HL-60 (cell line): ENCODE measurements around the gene SMIM1.
"Not testable (repeated sequence)": the region's sequence is repeated elsewhere in the genome, so short reads cannot be mapped to it uniquely, and the experiment has no call there.

Experiments used
- DNase-seq, 2 experiments: peaks; one replicate each; pipeline ENCODE4 v3.0.0-alpha.2; 2010 to 2020; ENCODE audit warnings: low read depth in 1 of 2, low spot score in 1 of 2
- H3K27ac ChIP-seq: fragments of 250-450 bp; sonication (Bioruptor Pico); replicated peaks from 2 replicates; pipeline ENCODE4 v1.5.1; 2020; ENCODE audit warnings: mild to moderate bottlenecking, moderate library complexity
- H3K27me3 ChIP-seq: fragments of 250-450 bp; sonication (Bioruptor Pico); 2 replicates; pipeline ENCODE4 v1.5.1; 2021; ENCODE audit warnings: mild to moderate bottlenecking, moderate library complexity; ENCODE audit not compliant: insufficient read depth, poor library complexity, severe bottlenecking
- H3K4me3 ChIP-seq: replicated peaks from 2 replicates; pipeline ENCODE4 v1.5.1; 2011; ENCODE audit warnings: mild to moderate bottlenecking, control low read depth, low read length; ENCODE audit not compliant: insufficient read depth
- GABPA ChIP-seq: IDR thresholded peaks from 2 replicates; pipeline ENCODE4 v1.6.1; 2012; ENCODE audit warnings: low read depth
- POLR2AphosphoS5 ChIP-seq: IDR thresholded peaks from 2 replicates; pipeline ENCODE4 v1.6.1; 2012; ENCODE audit warnings: low read depth
- SPI1 ChIP-seq: IDR thresholded peaks from 2 replicates; pipeline ENCODE4 v1.6.1; 2012; ENCODE audit warnings: low read depth, mild to moderate bottlenecking, borderline replicate concordance
- TF ChIP-seq, protein P1 (sequence below): IDR thresholded peaks from 2 replicates; pipeline ENCODE4 v1.6.1; 2012; ENCODE audit warnings: low read depth; ENCODE audit not compliant: insufficient replicate concordance
- TF ChIP-seq, protein P2 (sequence below): IDR thresholded peaks from one replicate; pipeline ENCODE4 v1.5.1; 2011; ENCODE audit warnings: low read length, control low read depth, inconsistent platforms; ENCODE audit not compliant: insufficient read depth

SMIM1 gene

DNA sequence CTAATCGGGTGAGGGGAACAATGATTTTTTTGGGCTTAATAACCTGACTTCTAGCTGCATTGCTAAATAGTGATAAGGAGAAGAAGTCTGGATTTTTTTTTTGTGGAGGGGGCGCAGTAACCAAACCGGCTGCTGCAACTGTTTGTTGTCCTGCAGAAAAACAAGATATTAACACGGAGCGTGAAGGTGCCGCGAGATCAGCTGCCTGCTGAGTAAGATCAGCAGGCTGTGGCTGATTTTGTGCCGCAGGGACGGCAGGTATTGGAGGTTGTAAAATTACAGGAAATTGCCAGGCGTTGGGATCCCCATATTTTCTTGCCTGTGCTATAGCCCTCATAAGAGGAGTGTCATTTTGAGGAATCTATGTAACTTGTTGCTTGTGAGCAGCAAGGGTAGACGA is 32.5 kb downstream of the SMIM1 start:
- no peak for DNase-seq
- H3K27ac ChIP-seq = no peak overlapping the region
- no peaks in the 10 kb centered on the region for H3K27me3 ChIP-seq
- no peak overlapping the region for H3K4me3 ChIP-seq
- TF ChIP-seq SPI1 = no peak
- no peak for TF ChIP-seq POLR2AphosphoS5
- no peak for TF ChIP-seq GABPA
- TF ChIP-seq, protein P1, sequence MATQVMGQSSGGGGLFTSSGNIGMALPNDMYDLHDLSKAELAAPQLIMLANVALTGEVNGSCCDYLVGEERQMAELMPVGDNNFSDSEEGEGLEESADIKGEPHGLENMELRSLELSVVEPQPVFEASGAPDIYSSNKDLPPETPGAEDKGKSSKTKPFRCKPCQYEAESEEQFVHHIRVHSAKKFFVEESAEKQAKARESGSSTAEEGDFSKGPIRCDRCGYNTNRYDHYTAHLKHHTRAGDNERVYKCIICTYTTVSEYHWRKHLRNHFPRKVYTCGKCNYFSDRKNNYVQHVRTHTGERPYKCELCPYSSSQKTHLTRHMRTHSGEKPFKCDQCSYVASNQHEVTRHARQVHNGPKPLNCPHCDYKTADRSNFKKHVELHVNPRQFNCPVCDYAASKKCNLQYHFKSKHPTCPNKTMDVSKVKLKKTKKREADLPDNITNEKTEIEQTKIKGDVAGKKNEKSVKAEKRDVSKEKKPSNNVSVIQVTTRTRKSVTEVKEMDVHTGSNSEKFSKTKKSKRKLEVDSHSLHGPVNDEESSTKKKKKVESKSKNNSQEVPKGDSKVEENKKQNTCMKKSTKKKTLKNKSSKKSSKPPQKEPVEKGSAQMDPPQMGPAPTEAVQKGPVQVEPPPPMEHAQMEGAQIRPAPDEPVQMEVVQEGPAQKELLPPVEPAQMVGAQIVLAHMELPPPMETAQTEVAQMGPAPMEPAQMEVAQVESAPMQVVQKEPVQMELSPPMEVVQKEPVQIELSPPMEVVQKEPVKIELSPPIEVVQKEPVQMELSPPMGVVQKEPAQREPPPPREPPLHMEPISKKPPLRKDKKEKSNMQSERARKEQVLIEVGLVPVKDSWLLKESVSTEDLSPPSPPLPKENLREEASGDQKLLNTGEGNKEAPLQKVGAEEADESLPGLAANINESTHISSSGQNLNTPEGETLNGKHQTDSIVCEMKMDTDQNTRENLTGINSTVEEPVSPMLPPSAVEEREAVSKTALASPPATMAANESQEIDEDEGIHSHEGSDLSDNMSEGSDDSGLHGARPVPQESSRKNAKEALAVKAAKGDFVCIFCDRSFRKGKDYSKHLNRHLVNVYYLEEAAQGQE = no peak

DNA sequence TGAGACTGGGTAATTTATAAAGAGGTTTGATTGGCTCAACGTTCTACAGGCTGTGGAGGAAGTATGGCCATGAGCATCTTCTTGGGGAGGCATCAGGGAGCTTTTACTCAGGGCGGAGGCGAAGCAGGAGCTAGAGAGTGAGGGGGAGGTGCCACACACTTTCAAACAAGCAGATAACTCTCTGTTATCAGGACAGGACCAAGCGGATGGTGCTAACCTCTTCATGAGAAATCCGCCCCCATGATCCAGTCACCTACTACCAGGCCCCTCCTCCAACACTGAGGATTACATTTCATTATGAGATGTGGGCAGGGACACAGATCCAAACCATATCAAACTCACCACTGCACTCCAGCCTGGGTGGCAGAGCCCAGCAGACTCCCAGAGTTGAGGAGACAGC is 35.2 kb downstream of the SMIM1 start:
- DNase-seq = no peak
- TF ChIP-seq POLR2AphosphoS5 (no peak), GABPA (no peak), SPI1 (no peak)
- TF ChIP-seq, protein P2, sequence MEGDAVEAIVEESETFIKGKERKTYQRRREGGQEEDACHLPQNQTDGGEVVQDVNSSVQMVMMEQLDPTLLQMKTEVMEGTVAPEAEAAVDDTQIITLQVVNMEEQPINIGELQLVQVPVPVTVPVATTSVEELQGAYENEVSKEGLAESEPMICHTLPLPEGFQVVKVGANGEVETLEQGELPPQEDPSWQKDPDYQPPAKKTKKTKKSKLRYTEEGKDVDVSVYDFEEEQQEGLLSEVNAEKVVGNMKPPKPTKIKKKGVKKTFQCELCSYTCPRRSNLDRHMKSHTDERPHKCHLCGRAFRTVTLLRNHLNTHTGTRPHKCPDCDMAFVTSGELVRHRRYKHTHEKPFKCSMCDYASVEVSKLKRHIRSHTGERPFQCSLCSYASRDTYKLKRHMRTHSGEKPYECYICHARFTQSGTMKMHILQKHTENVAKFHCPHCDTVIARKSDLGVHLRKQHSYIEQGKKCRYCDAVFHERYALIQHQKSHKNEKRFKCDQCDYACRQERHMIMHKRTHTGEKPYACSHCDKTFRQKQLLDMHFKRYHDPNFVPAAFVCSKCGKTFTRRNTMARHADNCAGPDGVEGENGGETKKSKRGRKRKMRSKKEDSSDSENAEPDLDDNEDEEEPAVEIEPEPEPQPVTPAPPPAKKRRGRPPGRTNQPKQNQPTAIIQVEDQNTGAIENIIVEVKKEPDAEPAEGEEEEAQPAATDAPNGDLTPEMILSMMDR = no peak
- TF ChIP-seq, protein P1 = no peak
- no peaks in the 10 kb centered on the region for H3K27me3 ChIP-seq
- H3K4me3 ChIP-seq = no peak overlapping the region
- H3K27ac ChIP-seq = no peak overlapping the region

DNA sequence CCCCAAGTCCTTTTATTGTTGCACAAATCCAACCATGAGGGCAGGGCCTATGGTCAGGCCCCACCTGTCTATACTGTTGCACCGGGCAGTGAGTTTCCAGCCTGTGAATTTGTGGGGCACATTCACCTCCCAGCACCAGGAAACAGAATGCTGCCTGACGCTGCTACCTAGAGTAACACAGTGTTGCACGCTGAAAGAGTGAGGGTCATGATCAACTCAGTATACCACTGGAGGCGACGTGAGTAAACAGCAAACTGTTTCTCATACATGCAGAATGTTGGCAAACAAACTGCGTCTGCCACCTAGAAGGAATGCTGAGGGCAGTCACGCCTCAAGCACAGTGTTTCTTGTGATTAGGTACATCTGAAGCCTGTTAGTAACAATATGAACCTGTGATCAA is 37.1 kb downstream of the SMIM1 start:
- TF ChIP-seq, protein P2 = no peak
- no peaks in the 10 kb centered on the region for H3K27me3 ChIP-seq
- H3K27ac ChIP-seq = no peak overlapping the region
- H3K4me3 ChIP-seq = no peak overlapping the region
- DNase-seq = no peak

DNA sequence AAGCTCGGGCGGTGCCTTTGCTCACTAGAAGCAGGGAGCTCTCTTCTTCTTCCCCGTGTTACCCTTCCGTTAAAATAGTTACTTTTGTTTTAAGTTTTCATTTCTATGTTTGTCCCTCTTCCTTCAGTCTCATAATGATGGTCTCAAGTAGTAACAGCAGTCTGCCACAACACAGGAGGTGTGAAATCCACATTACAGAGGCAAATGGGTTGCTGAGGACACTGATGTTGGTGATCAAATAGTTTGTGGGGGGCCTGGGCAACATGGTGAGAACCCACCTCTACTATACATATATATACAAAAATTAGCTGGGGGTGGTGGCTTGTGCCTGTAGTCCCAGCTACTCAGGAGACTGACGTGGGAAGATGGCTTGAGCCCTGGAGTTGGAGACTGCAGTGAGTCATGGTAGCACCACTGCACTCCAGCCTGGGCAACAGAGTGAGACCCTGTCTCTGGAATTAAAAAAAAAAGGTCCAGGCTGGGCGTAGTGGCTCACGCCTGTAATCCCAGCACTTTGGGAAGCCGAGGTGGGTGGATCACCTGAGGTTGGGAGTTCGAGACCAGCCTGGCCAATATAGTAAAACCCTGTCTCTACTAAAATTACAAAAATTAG is 37.7 kb downstream of the SMIM1 start:
- DNase-seq, H3K4me3 ChIP-seq, H3K27me3 ChIP-seq, H3K27ac ChIP-seq: not testable (repeated sequence)

DNA sequence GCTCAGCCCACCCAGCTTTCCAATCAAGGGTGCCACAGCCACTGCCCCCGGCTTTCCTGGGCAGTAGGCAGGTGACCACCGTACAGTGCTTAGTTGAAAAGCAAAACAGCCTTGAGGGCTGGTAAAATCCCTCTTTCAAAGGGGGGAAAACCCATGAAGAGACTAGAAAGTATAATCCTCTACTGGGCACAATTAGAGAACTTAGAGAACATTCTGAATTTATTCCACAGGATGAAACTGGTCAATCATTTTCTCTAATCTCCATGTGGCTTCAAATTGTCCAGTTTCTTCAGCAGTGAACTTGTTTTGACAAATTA is 39.0 kb downstream of the SMIM1 start:
- DNase-seq = no peak
- TF ChIP-seq GABPA (no peak), POLR2AphosphoS5 (no peak), SPI1 (no peak)
- TF ChIP-seq, protein P2 = no peak
- TF ChIP-seq, protein P1 = no peak
- Histone ChIP-seq H3K4me3 (no peak overlapping the region), H3K27me3 (no peaks in the 10 kb centered on the region), H3K27ac (no peak overlapping the region)
